ENCODE data around the gene SORCS1.

DNA sequence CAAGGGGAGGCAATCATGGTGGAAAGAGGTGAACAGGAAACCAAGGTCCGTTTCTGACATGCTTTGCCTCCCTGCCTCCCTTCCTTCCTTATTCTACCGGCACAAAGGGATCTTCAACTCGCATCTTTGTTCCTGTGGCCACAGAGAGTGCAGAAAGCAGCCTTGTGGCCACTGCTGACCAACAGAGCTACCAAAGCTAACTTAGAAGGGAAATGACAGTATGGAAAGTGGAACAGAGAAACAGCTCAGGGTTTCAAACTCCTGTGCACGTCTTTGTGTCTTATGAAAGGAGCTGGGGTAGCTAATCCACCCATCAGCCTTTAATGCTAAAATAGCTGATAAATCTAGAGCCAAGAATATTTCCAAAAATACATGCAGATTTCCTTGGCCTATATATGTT is 588.0 kb downstream of the SORCS1 start:
- TF ChIP-seq, protein P1, sequence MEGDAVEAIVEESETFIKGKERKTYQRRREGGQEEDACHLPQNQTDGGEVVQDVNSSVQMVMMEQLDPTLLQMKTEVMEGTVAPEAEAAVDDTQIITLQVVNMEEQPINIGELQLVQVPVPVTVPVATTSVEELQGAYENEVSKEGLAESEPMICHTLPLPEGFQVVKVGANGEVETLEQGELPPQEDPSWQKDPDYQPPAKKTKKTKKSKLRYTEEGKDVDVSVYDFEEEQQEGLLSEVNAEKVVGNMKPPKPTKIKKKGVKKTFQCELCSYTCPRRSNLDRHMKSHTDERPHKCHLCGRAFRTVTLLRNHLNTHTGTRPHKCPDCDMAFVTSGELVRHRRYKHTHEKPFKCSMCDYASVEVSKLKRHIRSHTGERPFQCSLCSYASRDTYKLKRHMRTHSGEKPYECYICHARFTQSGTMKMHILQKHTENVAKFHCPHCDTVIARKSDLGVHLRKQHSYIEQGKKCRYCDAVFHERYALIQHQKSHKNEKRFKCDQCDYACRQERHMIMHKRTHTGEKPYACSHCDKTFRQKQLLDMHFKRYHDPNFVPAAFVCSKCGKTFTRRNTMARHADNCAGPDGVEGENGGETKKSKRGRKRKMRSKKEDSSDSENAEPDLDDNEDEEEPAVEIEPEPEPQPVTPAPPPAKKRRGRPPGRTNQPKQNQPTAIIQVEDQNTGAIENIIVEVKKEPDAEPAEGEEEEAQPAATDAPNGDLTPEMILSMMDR (IDR thresholded peaks at IDR 0.05): no peak
- no peak for TF ChIP-seq EZH2 (IDR thresholded peaks at IDR 0.05; ENCODE audit: borderline replicate concordance, insufficient read depth, low read depth, low read length, poor library complexity, severe bottlenecking)
